Measurements from ENCODE around the gene GGCX. TPM values are rescaled to one million over a fixed set of nuclear protein-coding genes. Genes with fewer than 3 reads are reported as not detected.

Gene GGCX
- total and polyA plus RNA-seq, 2 of the 13 experiments (the other 11 are each of a cell fraction or from before 2014, with no cell fraction given) = 72.5 to 103 TPM

- Histone ChIP-seq H3K4me2 (ENCODE audit: low read depth, low read length) (no peak overlapping the region), H3K4me3 (replicated peaks in 1 of 3; ENCODE audit: insufficient read depth in 1 of 3, low read depth in 2 of 3, low read length in 3 of 3) (no peak overlapping the region), H3K9ac (ENCODE audit: insufficient read depth, low read depth, low read length) (no peak overlapping the region), H3K79me2 (ENCODE audit: insufficient read depth, low read length) (no peaks in the 10 kb centered on the region), H3K27me3 (ENCODE audit: control insufficient read depth in 1 of 2, insufficient read depth in 2 of 2, low read length in 2 of 2) (peaks cover 0 to 17% of the 10 kb centered on the region in 2 experiments; a peak in 4 of 5 replicates), H4K20me1 (ENCODE audit: insufficient read depth, low read length) (no peaks in the 10 kb centered on the region), H3K9me3 (ENCODE audit: low read length) (no peaks in the 10 kb centered on the region), H3K4me1 (ENCODE audit: insufficient read depth, low read length) (peaks cover 36% of the 10 kb centered on the region), H3K27ac (ENCODE audit: extremely low read length, insufficient read depth, low read length) (no peak overlapping the region), H2AFZ (ENCODE audit: low read length) (no peak overlapping the region), H3K36me3 (replicated peaks in 1 of 2; ENCODE audit: control insufficient read depth in 1 of 2, insufficient read depth in 2 of 2, low read length in 2 of 2) (no peaks in the 10 kb centered on the region)
- no peak for TF ChIP-seq PAF1 (CRISPR knock-in tag; IDR thresholded peaks at IDR 0.05)
- no peak for TF ChIP-seq ZKSCAN1 (IDR thresholded peaks at IDR 0.05; ENCODE audit: low read length)
- TF ChIP-seq ZNF121 (CRISPR knock-in tag; IDR thresholded peaks at IDR 0.05) = peak; percentile 68
- WGBS (ENCODE audit: low lambda C conversion rate) = 67% methylated on average over 6 of the region's 6 CpGs
- intact Hi-C loops (cut with micrococcal nuclease; ENCODE audit: unreplicated experiment) = no loop called here
- no peak for ATAC-seq
- DNase-seq (ENCODE audit: low spot score) = no peak
- in situ Hi-C loops (cut with HindIII; ENCODE audit: extremely low pct_ligation_motif_present, low pct_unique_long_range_greater_than_20kb) = no loop called here
- ChIA-PET CTCF (ENCODE audit: low intra/inter-chr PET ratio, low total read pairs) (no interaction called here), POLR2A (interaction anchor here (3.2 kb wide), 2 partner anchors 17 to 103 kb away, joined by 15 to 51 read pairs; partner anchors contain the start of genes MAT2A and SH2D6)
- BruUV-seq (replicated peaks) = no TSS peak
- no peak for FAIRE-seq
Observed at GRCh38 chr2:85522090-85522647, 39.1 kb downstream of the GGCX start.

- POLR2A ChIA-PET = interaction anchor here (1.0 to 5.8 kb wide), 7 partner anchors 21 to 95 kb away, joined by 3 to 55 read pairs (median 3); partner anchors contain the start of gene MAT2A
- H3K9ac ChIP-seq (ENCODE audit: insufficient read depth, low read depth, low read length) = no peak overlapping the region
- no peak overlapping the region for H3K4me3 ChIP-seq (replicated peaks in 1 of 3; ENCODE audit: insufficient read depth in 1 of 3, low read depth in 2 of 3, low read length in 3 of 3)
- ATAC-seq = peak; percentile 89
- H3K36me3 ChIP-seq (replicated peaks in 1 of 2; ENCODE audit: control insufficient read depth in 1 of 2, insufficient read depth in 2 of 2, low read length in 2 of 2) = no peaks in the 10 kb centered on the region
- 4% methylated on average over 8 of the region's 8 CpGs for WGBS (ENCODE audit: low lambda C conversion rate)
- no peaks in the 10 kb centered on the region for H3K9me3 ChIP-seq (ENCODE audit: low read length)
- H3K27ac ChIP-seq (ENCODE audit: extremely low read length, insufficient read depth, low read length) = no peak overlapping the region
- no peaks in the 10 kb centered on the region for H3K79me2 ChIP-seq (ENCODE audit: insufficient read depth, low read length)
- in situ Hi-C loops (cut with HindIII; ENCODE audit: extremely low pct_ligation_motif_present, low pct_unique_long_range_greater_than_20kb) (no loop called here), intact Hi-C loops (cut with micrococcal nuclease; ENCODE audit: unreplicated experiment) (no loop called here)
- H3K27me3 ChIP-seq (ENCODE audit: control insufficient read depth in 1 of 2, insufficient read depth in 2 of 2, low read length in 2 of 2) = peaks cover 0 to 3% of the 10 kb centered on the region in 2 experiments; a peak in 2 of 5 replicates
- no peak for FAIRE-seq
- no TSS peak for BruUV-seq (replicated peaks)
- peak; percentile 63 for DNase-seq (ENCODE audit: low spot score)
- H4K20me1 ChIP-seq (ENCODE audit: insufficient read depth, low read length) = no peaks in the 10 kb centered on the region
- CTCF ChIA-PET (ENCODE audit: low intra/inter-chr PET ratio, low total read pairs) = no interaction called here
- peaks cover 37% of the 10 kb centered on the region for H3K4me1 ChIP-seq (ENCODE audit: insufficient read depth, low read length)
- H3K4me2 ChIP-seq (ENCODE audit: low read depth, low read length) = peak overlapping the region; percentile 46
- H2AFZ ChIP-seq (ENCODE audit: low read length) = no peak overlapping the region
- TF ChIP-seq HMG20A (CRISPR knock-in tag; IDR thresholded peaks at IDR 0.05; ENCODE audit: borderline replicate concordance) (peak; percentile 67; the same call in 1 of the 2 replicates), MTA1 (CRISPR knock-in tag; IDR thresholded peaks at IDR 0.05; ENCODE audit: borderline replicate concordance) (0 out of 2 replicates have a peak, but pooled peaks have one; percentile 34), NBN (conservative IDR thresholded peaks at IDR 0.05) (no peak), GATAD2A (CRISPR knock-in tag; IDR thresholded peaks at IDR 0.05) (peak; percentile 87), TERF1 (CRISPR knock-in tag; IDR thresholded peaks at IDR 0.05) (no peak), MEF2D (CRISPR knock-in tag; IDR thresholded peaks at IDR 0.05) (no peak), ZBTB49 (CRISPR knock-in tag; IDR thresholded peaks at IDR 0.05; ENCODE audit: borderline replicate concordance) (no peak), SCMH1 (CRISPR knock-in tag; IDR thresholded peaks at IDR 0.05; ENCODE audit: borderline replicate concordance) (no peak), TEAD3 (CRISPR knock-in tag; optimal IDR thresholded peaks at IDR 0.05; ENCODE audit: borderline replicate concordance) (peak; percentile 59), ZNF549 (CRISPR knock-in tag; IDR thresholded peaks at IDR 0.05) (no peak), MYPOP (CRISPR knock-in tag; IDR thresholded peaks at IDR 0.05) (no peak)
Observed at GRCh38 chr2:85516653-85517389, 44.5 kb downstream of the GGCX start.

All from HepG2 (cell line).